GM10847 (cell line): ENCODE results near the gene COPB1.

Source experiments
- POLR2A ChIP-seq: IDR thresholded peaks from 2 replicates; pipeline ENCODE4 v1.6.1; 2011; ENCODE audit not compliant: insufficient read length; ENCODE audit errors: extremely low read depth

The COPB1 gene

GRCh38 chr11:14454861-14455632 lies 44.6 kb downstream of the COPB1 start:
- no peak for TF ChIP-seq POLR2A

GRCh38 chr11:14451825-14452224 lies 47.8 kb downstream of the COPB1 start:
- TF ChIP-seq POLR2A, result no peak

- no peak for TF ChIP-seq POLR2A
Measured at GRCh38 chr11:14449302-14449714, 50.3 kb downstream of the COPB1 start.

- TF ChIP-seq POLR2A, result no peak
Measured at GRCh38 chr11:14448240-14448639, 51.4 kb downstream of the COPB1 start.

GRCh38 chr11:14446701-14447169 lies 52.9 kb downstream of the COPB1 start:
- TF ChIP-seq POLR2A, result no peak

- no peak for TF ChIP-seq POLR2A
Measured at GRCh38 chr11:14445542-14446530, 53.8 kb downstream of the COPB1 start.

GRCh38 chr11:14444441-14445189 lies 55.0 kb downstream of the COPB1 start:
- TF ChIP-seq POLR2A, result no peak

GRCh38 chr11:14443638-14444037 lies 56.0 kb downstream of the COPB1 start:
- no peak for TF ChIP-seq POLR2A

- no peak for TF ChIP-seq POLR2A
Measured at GRCh38 chr11:14435717-14436512, 63.7 kb downstream of the COPB1 start.

- TF ChIP-seq POLR2A, result no peak
Measured at GRCh38 chr11:14425621-14426020, 74.0 kb downstream of the COPB1 start.

- TF ChIP-seq POLR2A, result no peak
Measured at GRCh38 chr11:14424096-14424495, 75.5 kb downstream of the COPB1 start.

- TF ChIP-seq POLR2A, result no peak
Measured at GRCh38 chr11:14423633-14424032, 76.0 kb downstream of the COPB1 start.

- no peak for TF ChIP-seq POLR2A
Measured at GRCh38 chr11:14422814-14423182, 76.8 kb downstream of the COPB1 start.

GRCh38 chr11:14422052-14422813 lies 77.4 kb downstream of the COPB1 start:
- no peak for TF ChIP-seq POLR2A
